Left lung (tissue), 10 donors: ENCODE data around the gene HP. TPM values are rescaled to one million over a fixed set of nuclear protein-coding genes. Genes with fewer than 3 reads are reported as not detected.
A peak's percentile ranks its signal among the peaks of the same experiment; 100 is the strongest.

Experiments used
- ATAC-seq: fragments of 200-7000 bp; cut with Tn5 transposase; one replicate; pipeline ENCODE4 v1.9.1; 2020; ENCODE audit warnings: moderate library complexity
- DNase-seq, 4 donors: peaks; one replicate each; pipeline ENCODE4 v3.0.0-alpha.2; 2013 to 2020
- H3K27ac ChIP-seq, 2 donors: fragments of 200-600 bp; sonication (generic) in 1 of 2; one replicate each; pipeline versions ENCODE4 v1.5.0 to v1.8.0; 2020 to 2021
- H3K27me3 ChIP-seq, 2 donors: fragments of 200-600 bp; sonication (generic) in 1 of 2; one replicate each; pipeline versions ENCODE4 v1.5.0 to v1.8.0; 2020 to 2021
- H3K36me3 ChIP-seq, 2 donors: fragments of 200-600 bp; sonication (generic) in 1 of 2; one replicate each; pipeline versions ENCODE4 v1.5.0 to v1.8.0; 2020 to 2021
- H3K4me1 ChIP-seq, 2 donors: fragments of 200-600 bp; one replicate each; pipeline ENCODE4 v1.8.0; 2021
- H3K4me3 ChIP-seq, 2 donors: fragments of 200-600 bp; sonication (generic) in 1 of 2; one replicate each; pipeline versions ENCODE4 v1.5.0 to v1.8.0; 2020 to 2021; ENCODE audit warnings: mild to moderate bottlenecking in 1 of 2
- H3K9me3 ChIP-seq, 2 donors: fragments of 200-600 bp; sonication (generic) in 1 of 2; one replicate each; pipeline versions ENCODE4 v1.5.0 to v1.8.0; 2020 to 2021
- CTCF ChIP-seq, 2 donors: fragments of 200-600 bp; sonication (generic) in 1 of 2; IDR thresholded peaks; one replicate each; pipeline versions ENCODE4 v1.5.0 to v1.8.0; 2021; ENCODE audit warnings: antibody characterized with exemption in 2 of 2
- intact Hi-C, 2 donors: fragments of 100-400 bp; cut with DNase I; formaldehyde crosslinking; loops; one replicate each; pipeline versions ENCODE4 v1.11.2 to v1.14.2; 2022
- polyA plus RNA-seq, 6 donors: library from polyadenylated mRNA; unstranded; fragments of 120-200 nt; gene quantifications; one replicate each; pipeline ENCODE4 v1.2.1, GENCODE V29; 2013; ENCODE audit not compliant: insufficient read length in 6 of 6
- total RNA-seq, 2 donors: library from RNA; stranded (reverse); fragmentation: NEBNext Ultra II Directional; extraction: Animal tissue kit (Norgen Biotek cat#: 25700); gene quantifications; one replicate each; pipeline ENCODE4 v1.2.1, GENCODE V29; 2021
- donor health status: DM: no; HTN: yes; CAD: no.
- donor health status: DM: no; HTN: no; CAD: no.

HP gene
- total and polyA plus RNA-seq, 8 donors, result 0.46 to 127 (median 1.5) TPM

- Histone ChIP-seq H3K27me3 (no peaks in the 10 kb centered on the region), H3K9me3 (no peaks in the 10 kb centered on the region), H3K4me3 (no peak overlapping the region), H3K27ac (no peak overlapping the region), H3K4me1 (no peaks in the 10 kb centered on the region), H3K36me3 (peaks cover 4 to 100% of the 10 kb centered on the region in 2 donors)
- ATAC-seq, result no peak
- intact Hi-C loops, result no loop called here
- no peak for DNase-seq
- no peak for TF ChIP-seq CTCF (IDR thresholded peaks at IDR 0.05)
These were observed 53.1 kb downstream of the HP start for GRCh38 chr16:72107371-72107770.

GRCh38 chr16:72108353-72109102 is 54.2 kb downstream of the HP start:
- Histone ChIP-seq H3K9me3 (no peaks in the 10 kb centered on the region), H3K36me3 (peaks cover 4 to 98% of the 10 kb centered on the region in 2 donors), H3K4me1 (no peaks in the 10 kb centered on the region), H3K27me3 (no peaks in the 10 kb centered on the region), H3K27ac (no peak overlapping the region), H3K4me3 (no peak overlapping the region)
- no peak for TF ChIP-seq CTCF (IDR thresholded peaks at IDR 0.05)
- intact Hi-C loops, result no loop called here
- no peak for DNase-seq
- no peak for ATAC-seq

GRCh38 chr16:72109300-72109699 is 55.0 kb downstream of the HP start:
- ATAC-seq (no peak), DNase-seq (peak in 1 of 4 donors; percentile 17)
- Histone ChIP-seq H3K27me3 (no peaks in the 10 kb centered on the region), H3K27ac (no peak overlapping the region), H3K4me3 (no peak overlapping the region), H3K36me3 (peaks cover 3 to 91% of the 10 kb centered on the region in 2 donors), H3K9me3 (no peaks in the 10 kb centered on the region), H3K4me1 (no peaks in the 10 kb centered on the region)
- TF ChIP-seq CTCF (IDR thresholded peaks at IDR 0.05), result no peak
- intact Hi-C loops, result no loop called here

- ATAC-seq (no peak), DNase-seq (peak in 1 of 4 donors; percentile 19)
- peaks cover 0 to 83% of the 10 kb centered on the region in 2 donors for H3K36me3 ChIP-seq
- no peaks in the 10 kb centered on the region for H3K9me3 ChIP-seq
- TF ChIP-seq CTCF (IDR thresholded peaks at IDR 0.05), result no peak
- intact Hi-C loops, result no loop called here
- H3K4me1 ChIP-seq, result no peaks in the 10 kb centered on the region
- H3K4me3 ChIP-seq, result no peak overlapping the region
- no peaks in the 10 kb centered on the region for H3K27me3 ChIP-seq
- H3K27ac ChIP-seq, result no peak overlapping the region
These were observed 55.7 kb downstream of the HP start for GRCh38 chr16:72109966-72110530.

Other genes starting within 250 kb of the HP start
- 100 to 1,000 TPM in 1 of 2 donors, 10 to 100 TPM in 1; 90.4 to 100 TPM for gene AP1G1, start 245.7 kb upstream of the HP start, total RNA-seq
- gene AP1G1, start 245.7 kb upstream of the HP start, polyA plus RNA-seq, result 10 to 100 TPM; 67.0 to 82.7 (median 76.2) TPM
- 10 to 100 TPM; 22.8 to 24.3 TPM for gene ATXN1L, start 208.5 kb upstream of the HP start, total RNA-seq
- gene ATXN1L, start 208.5 kb upstream of the HP start, polyA plus RNA-seq, result 10 to 100 TPM; 28.6 to 32.9 (median 30.3) TPM
- 1 to 10 TPM; 5.3 to 6.6 TPM for gene ZNF821, start 170.3 kb upstream of the HP start, total RNA-seq
- 10 to 100 TPM; 20.2 to 24.7 (median 21.9) TPM for gene ZNF821, start 170.3 kb upstream of the HP start, polyA plus RNA-seq
- 100 to 1,000 TPM; 156 to 175 TPM for gene IST1, start 159.0 kb upstream of the HP start, total RNA-seq
- gene IST1, start 159.0 kb upstream of the HP start, polyA plus RNA-seq, result 100 to 1,000 TPM; 285 to 360 (median 308) TPM
- under 1 TPM; 0.05 to 0.17 TPM for gene PKD1L3, start 54.1 kb upstream of the HP start, total RNA-seq
- under 1 TPM; 0.11 to 0.28 (median 0.19) TPM for gene PKD1L3, start 54.1 kb upstream of the HP start, polyA plus RNA-seq
- 10 to 100 TPM in 1 of 2 donors, 1 to 10 TPM in 1; 5.4 to 13.2 TPM for gene DHODH, start 45.8 kb upstream of the HP start, total RNA-seq
- gene DHODH, start 45.8 kb upstream of the HP start, polyA plus RNA-seq, result 10 to 100 TPM; 16.1 to 19.9 (median 17.8) TPM
- under 1 TPM in 1 of 2 donors, not detected in 1; 0.29 TPM for gene HPR, start 8.7 kb downstream of the HP start, total RNA-seq
- under 1 TPM in 5 of 6 donors, not detected in 1; 0.20 to 0.66 (median 0.36) TPM for gene HPR, start 8.7 kb downstream of the HP start, polyA plus RNA-seq
- gene TXNL4B, start 39.1 kb downstream of the HP start, total RNA-seq, result 10 to 100 TPM in 1 of 2 donors, 1 to 10 TPM in 1; 9.8 to 11.7 TPM
- gene TXNL4B, start 39.1 kb downstream of the HP start, polyA plus RNA-seq, result 10 to 100 TPM; 16.9 to 22.9 (median 20.3) TPM
- 10 to 100 TPM; 41.5 to 56.2 TPM for gene DHX38, start 39.3 kb downstream of the HP start, total RNA-seq
- 10 to 100 TPM; 71.5 to 81.6 (median 76.8) TPM for gene DHX38, start 39.3 kb downstream of the HP start, polyA plus RNA-seq
- gene PMFBP1, start 117.7 kb downstream of the HP start, total RNA-seq, result under 1 TPM; 0.47 to 0.67 TPM
- 1 to 10 TPM; 3.0 to 6.5 (median 5.4) TPM for gene PMFBP1, start 117.7 kb downstream of the HP start, polyA plus RNA-seq